Subcutaneous adipose tissue (tissue), 4 donors: ENCODE results near the gene PRRG2. TPM values are rescaled to one million over a fixed set of nuclear protein-coding genes. Genes with fewer than 3 reads are reported as not detected.

Source experiments
- total RNA-seq, 4 donors: library from RNA; depleted of rRNA; stranded (reverse); fragments of >200 nt; gene quantifications; one replicate each; pipeline ENCODE4 v1.1.0, GENCODE V29; 2016
- TF ChIP-seq, protein P1 (sequence below): fragments of 450-650 bp; IDR thresholded peaks from one replicate; pipeline ENCODE4 v1.5.1; 2016; ENCODE audit warnings: low read depth, mild to moderate bottlenecking, control low read depth, antibody characterized with exemption, moderate library complexity

Gene PRRG2
- total RNA-seq = under 1 TPM in 2 of 4 donors, not detected in 2; 0.51 to 0.75 TPM

DNA sequence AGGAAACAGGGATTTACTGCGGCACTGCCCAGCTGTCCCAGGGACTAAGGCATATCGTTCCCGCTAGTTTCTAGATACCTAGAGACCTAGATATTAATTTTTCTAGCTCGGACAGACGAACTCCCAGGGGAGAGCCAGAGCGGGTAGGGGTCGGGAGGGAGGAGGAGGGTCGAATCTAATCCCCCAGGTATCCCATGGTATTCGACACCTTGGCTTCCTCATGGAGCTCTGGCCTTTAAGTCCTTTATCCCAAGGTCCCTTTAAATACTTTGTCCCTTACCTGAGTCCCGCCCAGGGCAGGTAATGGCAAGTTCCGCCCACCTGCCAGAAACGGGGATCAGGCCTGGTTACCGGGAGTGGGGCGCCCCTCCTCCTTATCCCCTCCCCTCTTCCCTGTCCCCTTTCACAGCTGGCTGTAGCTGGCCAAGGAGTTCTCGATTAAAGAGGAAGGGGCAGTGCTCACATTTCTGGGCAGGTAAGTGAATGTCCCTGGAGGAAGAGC lies at the start of gene PRRG2:
PRRG2 (plus strand) TSS at position 310 of the 502 bp plus-strand sequence. CDS start 1,904 bp downstream, outside the sequence.
- TF ChIP-seq, protein P1, sequence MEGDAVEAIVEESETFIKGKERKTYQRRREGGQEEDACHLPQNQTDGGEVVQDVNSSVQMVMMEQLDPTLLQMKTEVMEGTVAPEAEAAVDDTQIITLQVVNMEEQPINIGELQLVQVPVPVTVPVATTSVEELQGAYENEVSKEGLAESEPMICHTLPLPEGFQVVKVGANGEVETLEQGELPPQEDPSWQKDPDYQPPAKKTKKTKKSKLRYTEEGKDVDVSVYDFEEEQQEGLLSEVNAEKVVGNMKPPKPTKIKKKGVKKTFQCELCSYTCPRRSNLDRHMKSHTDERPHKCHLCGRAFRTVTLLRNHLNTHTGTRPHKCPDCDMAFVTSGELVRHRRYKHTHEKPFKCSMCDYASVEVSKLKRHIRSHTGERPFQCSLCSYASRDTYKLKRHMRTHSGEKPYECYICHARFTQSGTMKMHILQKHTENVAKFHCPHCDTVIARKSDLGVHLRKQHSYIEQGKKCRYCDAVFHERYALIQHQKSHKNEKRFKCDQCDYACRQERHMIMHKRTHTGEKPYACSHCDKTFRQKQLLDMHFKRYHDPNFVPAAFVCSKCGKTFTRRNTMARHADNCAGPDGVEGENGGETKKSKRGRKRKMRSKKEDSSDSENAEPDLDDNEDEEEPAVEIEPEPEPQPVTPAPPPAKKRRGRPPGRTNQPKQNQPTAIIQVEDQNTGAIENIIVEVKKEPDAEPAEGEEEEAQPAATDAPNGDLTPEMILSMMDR = no peak

DNA sequence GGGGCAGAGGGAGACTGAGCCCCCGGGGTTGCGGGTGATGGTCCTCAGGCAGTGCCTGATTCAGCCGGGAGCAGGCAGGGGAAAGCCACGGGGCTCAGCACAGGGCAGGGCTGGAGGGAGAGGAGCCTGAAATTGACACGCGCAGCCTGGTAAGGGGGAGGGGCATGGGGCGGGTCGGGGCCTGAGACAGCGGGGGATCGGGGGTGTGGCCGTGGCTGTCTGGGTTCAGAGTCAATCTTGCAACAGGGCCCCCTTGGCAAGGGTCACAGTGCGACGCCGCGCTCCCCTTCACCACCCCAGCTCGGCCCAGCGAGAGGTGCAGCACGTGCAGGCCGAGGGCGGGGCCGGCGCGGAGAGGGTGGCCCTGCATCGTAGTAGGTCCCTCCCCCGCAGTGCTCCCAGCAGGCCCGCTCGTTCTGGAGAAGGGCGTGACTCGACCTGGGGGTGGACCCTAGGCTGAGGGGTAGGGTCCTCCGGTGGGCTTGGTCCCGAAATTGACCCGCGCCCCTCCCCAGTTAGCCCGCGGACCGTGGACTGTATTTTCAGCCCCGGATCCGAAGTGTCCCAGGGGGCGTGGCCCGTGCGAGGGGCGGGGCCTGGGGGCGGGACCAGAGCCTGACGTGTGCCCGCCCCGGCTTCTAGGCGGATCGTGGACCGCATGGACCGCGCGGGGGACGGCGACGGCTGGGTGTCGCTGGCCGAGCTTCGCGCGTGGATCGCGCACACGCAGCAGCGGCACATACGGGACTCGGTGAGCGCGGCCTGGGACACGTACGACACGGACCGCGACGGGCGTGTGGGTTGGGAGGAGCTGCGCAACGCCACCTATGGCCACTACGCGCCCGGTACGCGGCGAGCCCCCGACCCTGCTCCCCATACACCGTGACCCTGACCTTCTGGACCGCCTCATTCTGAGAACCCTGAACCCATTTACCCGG lies 47.3 kb upstream of the PRRG2 start:
- TF ChIP-seq, protein P1 = no peak

DNA sequence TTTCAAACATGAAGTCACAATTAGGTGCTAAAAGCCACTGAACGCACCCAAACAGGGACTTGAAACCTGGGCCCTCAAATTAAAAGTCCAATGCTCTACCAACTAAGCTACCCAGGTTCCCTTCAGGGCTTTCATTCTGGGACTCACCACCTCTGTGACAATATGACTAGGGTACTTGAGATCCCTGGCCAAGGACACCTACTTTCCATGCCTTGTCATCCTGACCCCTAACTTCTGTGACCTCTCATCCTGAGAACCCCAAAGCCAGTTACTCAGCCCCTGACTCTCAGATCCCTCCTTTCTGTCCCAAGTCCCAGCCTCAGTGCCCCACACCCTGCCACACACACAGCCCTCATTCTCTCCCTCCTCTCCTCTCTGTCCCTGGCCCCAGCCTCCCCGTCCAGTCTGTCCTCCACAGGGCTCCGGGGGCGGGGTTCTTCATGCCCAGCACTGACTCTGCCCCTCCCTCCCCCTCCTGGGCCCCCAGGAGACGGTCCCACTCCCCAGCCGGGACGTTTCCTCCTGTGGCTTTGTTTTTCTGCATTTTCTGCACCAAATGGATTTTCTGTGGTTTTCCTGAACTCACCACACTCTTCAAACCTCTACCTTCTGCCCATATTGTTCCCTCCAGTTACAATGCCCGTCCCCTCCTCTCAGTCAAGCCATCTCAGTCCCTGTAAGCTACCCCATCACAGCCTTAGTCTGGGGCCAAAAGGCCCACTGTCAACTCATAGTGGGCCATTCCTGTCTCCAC lies 46.3 kb upstream of the PRRG2 start:
- TF ChIP-seq, protein P1 = no peak

DNA sequence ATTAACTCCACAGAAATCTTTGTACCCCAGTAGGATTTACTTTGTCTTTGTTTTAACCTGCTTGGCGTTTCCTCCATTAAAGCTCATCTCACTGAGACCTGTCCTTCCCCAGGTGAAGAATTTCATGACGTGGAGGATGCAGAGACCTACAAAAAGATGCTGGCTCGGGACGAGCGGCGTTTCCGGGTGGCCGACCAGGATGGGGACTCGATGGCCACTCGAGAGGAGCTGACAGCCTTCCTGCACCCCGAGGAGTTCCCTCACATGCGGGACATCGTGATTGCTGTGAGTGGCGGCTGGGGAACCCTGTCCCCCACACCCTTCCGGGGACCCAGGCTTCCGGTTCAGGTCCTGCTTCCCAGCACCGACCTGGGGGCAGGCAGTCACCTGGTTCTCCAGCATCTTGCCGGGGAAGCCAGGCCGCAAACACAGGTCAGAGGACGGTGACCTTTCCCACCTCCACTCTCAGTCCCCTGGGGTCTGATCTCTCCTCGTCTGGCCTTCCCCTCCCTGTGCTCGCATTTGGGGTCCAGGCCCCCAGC lies 44.1 kb upstream of the PRRG2 start:
- TF ChIP-seq, protein P1 = no peak

DNA sequence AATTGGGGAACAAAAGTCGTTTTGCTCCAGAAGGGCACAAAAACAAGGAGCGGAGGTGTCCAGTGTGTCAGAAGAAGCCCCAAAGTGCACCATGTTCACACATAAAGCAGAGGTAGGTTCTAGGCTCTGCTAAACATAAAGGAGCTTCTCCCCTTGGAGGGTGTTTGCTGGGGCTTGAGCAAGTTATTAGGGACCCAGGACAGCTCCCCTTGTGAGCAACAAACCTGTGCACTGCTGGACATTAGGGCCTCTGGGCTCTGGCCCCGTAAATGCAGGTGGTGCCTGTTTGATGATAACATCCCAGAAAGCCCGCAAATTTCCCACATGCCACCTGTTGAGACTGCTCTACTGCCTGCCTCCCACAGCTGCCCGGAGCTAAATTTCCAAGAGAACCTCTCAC lies 42.5 kb upstream of the PRRG2 start:
- TF ChIP-seq, protein P1 = no peak

DNA sequence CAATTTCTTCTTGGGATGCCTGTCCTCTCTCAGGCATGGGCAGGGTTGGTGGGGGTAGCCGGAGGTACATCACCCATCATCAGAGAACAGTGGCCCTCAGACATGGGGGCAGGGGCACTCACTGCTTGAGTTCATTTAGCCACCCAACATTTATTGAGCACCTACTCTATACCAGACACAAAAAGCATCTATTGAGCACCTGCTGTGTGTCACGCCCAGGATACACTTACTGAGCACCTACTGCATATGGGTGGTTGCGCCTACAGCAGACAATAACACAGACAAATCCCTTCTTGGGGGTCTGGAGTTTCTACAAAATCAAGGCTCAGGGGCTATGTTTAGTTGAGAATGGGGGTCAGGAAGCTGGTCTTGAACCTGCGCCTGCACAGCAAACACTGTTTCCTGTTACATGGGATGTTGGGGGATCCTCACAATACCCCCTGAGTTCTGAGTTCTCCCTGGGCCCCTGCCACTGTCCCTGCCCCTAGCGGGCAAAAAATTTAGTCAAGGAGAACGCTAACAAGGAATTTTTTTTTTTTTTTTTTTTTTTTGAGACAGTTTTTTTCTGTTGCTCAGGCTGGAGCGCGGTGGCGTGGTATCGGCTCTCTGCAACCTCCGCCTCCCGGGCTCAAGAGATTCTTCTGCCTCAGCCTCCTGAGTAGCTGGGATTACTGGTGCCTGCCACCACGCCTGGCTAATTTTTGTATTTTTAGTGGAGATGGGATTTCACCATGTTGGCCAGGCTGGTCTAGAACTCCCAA lies 41.7 kb upstream of the PRRG2 start:
- TF ChIP-seq, protein P1 = no peak
